ENCODE results near the gene RPS15.

RPS15 gene

DNA sequence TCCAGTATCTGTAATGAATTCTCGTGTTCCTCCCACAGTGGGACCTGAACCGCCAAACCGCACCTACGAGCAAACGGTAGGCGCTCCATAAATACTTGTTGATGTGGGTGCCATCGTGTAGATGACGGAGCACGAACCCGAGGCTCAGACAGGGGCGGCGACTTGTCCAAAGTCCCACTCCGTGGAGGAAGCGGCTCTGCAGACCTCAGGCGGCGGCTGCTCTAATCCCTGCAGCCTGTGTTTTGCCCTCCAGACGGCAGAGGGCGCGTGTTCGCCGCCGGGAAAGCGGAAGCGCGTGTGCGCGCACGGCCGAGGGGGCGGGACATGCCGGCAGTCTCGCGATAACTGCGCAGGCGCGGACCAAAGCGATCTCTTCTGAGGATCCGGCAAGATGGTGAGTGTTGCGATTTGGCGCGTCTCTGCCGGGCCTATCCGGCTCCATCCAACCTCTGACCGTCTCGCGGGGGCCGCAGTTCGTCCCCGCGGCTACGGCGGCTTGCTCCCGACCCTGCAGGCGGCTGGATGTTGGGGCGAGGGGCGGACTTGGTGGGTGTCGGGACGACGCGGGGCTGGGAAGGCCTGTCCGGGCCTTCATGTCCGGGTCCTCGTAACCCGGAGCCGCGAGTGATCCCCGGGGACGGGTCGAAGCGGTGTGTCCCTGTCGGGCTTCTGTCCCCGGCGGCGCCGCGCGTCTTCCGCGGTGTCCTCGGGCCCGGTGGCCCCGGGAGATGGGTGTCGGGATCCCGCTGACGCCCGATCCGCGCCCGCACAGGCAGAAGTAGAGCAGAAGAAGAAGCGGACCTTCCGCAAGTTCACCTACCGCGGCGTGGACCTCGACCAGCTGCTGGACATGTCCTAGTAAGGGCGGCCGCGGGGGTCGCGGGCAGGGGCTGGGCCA is at the start of gene RPS15:
RPS15 (plus strand) TSS at position 362 of the 898 bp plus-strand sequence; CDS start at position 392, 30 bp downstream.
- DNase-seq, result peak; percentile 95 to 96

DNA sequence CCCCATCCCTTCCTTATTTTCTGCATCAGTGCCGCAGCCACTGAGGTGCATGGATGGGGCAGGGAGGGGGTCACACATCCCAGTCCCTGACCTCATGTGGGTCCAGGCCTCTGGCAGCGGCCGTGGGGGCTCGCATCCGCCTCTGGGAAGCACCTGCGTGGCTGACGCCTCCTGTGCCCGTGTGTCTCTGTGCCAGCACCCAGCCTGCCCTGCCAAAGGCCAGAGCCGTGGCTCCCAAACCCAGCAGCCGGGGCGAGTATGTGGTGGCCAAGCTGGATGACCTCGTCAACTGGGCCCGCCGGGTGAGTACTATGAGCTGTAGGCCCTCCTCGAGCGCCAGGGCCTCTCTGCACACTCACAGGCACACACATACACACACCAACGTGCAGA is 49.6 kb upstream of the RPS15 start:
- DNase-seq, result no peak

DNA sequence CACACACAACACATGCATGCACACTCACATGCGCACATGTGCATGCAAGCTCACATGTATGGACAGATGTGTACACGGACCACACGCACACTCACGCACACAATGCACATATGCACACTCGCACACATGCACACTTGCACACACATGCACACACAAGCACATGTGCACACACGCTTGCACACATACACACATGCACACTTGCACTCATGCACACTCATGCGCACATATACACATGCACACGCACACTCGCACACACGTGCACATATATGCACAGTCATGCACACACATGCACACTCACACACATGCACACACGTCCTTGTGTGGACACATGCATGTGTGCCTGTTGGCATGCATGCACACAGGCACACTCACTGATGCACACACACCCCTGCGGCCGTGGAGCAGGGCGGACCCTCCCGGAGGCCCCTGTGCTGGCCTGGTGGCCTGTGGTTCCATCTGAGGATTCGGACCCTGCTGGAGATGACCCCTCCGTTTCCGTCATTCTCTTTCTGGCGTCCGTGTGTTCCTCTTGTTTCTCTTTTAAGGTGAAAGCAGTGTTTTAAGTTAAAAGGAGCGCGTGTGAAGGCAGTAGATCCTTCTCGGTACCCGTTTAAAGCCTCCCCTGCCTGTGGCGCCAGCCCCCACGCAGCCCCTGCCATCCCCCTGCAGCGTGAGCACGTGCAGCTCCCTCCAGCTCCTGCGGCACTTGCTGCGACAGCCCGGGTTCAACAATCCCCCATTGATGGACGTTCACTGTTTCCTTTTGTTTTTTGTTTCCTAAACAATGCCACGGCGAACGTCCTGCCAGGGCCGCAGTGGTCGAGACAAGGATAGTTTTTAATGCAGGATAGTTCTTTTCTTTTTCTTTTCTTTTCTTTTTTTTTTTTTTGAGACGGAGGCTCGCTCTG is 48.9 kb upstream of the RPS15 start:
- no peak for DNase-seq

DNA sequence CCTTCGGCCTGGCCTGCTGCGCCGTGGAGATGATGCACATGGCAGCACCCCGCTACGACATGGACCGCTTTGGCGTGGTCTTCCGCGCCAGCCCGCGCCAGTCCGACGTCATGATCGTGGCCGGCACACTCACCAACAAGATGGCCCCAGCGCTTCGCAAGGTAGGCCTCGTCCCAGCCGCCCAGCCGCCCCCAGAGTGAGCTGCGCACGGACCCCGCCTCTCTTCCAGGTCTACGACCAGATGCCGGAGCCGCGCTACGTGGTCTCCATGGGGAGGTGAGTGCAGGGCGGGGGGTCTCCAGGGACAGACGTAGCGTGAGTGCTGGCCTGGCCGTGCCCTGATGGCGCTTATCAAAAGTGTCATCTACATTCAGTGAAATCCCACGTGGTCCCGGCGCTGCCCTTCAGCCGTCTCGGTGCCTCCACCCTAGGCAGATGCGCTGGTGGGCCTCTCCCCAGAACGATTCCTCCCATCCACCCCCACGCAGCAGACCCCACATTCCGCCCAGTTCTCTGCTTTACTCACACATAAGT is 47.2 kb upstream of the RPS15 start:
- no peak for DNase-seq

DNA sequence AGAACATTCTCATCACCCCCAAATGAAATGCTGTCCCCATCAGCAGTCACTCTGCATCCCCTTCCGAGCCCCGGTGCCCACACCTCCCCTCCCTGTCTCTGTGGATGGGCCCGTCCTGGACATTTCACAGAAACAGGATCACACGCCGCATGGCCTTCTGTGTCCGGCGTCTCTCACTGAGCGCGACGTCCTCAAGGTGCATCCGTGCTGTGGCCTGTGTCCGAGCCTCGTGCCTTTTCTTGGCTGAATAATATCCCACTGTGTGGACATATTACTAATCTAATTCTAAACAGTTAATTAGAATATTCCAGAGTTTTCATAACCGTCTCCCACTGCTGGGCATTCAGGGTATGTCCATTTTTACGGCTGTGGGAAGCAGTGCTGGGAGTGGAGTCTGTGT is 45.8 kb upstream of the RPS15 start:
- DNase-seq, result no peak

DNA sequence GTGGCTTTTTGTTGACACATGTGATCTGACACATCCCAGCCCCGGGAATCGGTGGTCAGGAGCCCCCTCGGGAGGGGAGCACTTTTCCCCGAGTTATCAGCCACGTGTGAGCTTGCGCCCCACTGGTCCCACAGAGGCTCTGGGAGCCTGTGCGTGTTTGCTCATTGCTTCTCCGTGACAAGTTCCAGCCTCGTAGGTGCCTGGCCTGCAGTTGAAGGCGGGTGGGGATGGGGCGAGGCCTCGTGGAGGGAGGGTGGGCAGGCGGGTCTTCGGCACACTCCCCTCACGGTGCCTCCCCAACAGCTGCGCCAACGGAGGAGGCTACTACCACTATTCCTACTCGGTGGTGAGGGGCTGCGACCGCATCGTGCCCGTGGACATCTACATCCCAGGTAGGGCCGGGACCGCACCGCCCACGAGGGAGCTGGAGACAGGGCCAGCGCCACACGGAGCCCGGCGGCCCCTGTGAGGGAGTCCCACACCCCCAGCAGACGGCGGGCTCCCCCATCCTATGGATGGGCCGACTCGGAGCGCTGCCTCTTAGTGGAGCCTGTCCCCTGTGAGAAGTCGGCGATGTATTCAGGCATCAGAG is 45.2 kb upstream of the RPS15 start:
- DNase-seq, result no peak

DNA sequence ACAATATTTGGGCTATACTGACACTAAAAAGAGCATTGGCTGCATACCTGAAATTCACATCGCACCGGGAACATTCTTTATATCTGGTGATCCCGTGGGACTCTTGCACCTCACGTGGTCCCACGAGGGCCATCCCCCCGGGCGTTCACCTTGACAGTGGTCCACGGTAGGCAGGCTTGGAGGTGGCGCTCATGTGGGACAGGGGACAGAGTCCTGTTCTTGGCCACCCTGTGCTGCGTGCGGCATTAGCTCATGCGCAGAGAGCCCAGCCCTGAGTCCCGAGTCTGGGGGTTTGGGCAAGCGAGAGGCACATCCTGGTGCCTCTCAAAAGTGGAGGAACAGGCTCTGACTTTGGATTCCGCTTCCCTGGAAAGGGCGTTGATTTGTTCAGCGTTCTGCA is 44.4 kb upstream of the RPS15 start:
- DNase-seq, result no peak

DNA sequence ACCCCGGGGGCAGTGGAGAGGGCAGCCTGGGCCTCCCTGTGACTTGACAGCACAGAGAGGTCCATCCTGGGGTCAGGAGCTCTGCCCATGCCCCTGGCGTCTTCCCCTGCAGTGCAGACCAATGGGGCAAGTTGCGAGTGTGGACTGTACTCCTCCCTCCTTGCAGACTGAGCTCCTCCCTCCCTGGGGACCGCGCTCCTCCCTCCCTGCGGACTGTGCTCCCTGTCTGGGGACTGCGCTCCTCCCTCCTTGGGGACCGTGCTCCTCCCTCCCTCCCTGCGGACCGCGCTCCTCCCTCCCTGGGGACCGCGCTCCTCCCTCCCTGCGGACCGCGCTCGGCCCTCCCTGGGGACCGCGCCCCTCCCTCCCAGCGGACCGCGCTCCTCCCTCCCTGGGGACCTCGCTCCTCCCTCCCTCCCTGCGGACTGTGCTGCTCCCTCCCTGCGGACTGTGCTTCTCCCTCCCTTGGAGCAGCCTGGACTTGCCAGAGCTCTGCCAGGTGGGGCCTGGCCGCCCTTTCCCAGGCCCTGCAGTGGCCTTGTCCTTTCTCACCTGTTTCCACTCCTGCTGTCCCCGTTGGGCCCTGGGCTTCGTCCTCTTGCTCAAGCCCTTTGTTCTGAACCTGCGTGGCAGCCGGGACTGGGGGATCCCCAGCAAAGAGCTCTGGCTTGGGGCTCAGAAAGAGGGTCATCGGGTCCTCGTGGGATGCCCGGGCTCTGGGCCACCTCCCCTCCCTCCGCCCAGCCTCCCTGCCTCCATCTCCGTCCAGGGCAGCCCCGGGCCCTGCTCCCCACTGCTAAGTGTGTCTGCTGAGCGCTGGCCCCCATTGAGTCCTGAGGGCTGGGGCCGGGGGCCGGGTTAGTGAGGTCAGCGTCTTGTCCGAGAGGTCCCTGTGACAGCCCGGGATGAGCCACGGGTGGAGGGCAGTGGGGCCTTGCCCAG is 43.7 kb upstream of the RPS15 start:
- no peak for DNase-seq

DNA sequence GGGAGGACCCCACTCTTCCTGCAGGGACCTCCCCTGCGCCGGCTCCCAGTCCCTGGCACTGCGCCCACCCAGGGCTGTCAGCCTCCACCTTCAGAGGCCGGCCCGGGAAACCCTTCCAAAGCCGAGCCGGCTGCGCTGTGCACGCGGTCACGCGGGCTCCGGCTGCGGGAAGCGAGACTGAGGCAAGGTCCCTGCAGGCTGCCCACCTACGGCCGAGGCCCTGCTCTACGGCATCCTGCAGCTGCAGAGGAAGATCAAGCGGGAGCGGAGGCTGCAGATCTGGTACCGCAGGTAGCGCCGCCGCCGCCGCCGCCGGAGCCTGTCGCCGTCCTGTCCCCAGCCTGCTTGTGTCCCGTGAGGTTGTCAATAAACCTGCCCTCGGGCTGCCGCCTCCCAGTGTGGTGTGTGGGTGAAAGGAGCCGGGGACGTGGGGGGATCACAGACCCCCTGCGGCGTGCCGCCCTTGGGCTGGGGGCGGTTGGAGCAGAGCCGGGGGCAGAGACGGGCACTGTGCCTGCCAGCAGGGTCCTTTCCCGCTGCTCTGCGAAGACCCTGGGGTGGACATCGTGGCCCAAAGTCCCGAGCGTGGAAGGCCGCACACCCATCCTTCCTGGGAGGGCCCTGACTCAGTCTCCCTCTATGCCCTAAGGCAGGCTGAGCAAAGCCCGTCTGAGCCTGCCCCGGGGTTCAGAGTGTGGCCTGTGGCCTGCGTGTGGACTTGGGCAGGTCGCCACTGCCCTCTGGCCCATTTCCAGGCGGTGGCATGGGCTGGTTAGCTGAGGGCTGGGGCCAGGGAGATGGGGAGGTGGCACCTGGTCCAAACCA is 42.8 kb upstream of the RPS15 start:
- no peak for DNase-seq

DNA sequence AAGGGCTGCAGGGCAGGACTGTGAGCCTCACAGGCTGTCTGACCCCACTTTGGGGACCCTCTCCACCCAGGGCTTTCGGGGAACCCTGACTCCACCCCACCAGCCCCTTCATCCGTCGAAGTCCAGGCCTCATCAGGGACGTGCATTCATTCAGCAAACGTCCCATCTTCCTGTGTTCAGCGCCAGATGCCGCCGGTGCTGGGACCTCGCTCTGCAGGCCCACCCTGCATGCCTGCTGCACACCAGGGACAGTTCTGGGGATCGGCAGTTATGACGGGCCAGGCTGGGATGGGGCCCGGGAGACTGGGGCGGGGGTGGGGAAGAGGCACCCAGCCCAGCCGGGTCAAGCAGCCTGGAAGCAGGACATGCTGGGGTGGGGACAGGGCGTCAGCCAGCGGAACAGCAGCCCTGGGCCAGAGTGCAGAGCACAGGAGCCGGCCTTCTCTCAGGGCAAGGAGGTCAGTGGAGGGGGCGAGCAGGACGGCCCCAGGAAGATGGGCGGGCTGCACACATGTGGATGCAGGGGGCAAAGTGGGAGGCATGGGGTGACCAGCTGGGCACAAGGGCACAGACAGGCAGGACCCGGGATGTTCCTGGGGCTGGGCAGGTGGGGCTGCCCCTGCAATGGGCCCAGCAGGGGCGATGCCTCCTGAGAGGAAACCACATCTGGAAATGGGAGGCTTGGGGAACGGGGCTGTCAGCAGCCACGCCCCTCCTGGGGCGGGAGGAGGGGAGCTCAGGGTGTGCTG is 42.0 kb upstream of the RPS15 start:
- no peak for DNase-seq

DNA sequence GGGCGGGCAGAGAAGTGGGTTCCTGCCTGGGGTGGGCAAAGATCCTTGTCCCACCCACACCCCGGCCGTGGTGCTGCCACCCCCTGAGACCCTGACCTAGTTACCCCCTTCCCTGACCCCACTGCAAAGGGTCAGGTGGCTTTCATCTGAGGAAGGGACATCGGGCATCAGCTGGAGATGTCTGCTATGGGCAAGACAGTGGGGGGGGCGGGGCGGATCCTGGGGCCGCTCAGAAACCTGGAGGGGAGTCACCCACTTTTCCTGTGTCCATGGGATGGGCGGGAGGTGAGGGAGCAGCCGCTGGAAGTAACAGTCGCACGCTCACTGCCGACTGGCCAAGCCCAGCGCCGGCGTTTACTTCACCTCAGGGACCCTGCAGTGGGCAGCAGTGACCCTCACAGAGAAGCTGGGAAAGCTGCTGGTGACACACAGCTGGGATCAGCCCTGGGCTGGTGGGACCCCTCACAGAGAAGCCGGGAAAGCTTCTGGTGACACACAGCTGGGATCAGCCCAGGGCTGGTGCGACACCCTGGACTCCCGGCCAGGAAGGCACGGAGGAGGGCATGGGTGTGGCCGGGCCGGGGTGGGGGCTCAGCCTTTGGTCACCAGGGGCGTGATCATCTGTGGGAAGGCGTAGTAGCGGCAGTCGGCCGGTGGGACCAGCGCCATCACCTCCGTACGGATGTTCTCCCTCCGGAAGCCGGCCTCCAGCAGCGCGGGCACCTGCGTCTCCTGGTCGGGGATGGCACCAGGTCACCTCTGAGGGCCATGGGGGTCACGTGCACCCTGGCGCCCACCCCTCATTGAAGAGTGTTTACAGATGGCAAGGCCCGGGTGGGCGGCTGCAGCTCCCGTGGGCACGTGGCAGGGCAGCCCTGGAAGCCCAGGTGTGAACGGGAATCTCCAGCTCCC is 41.2 kb upstream of the RPS15 start:
- DNase-seq, result no peak

DNA sequence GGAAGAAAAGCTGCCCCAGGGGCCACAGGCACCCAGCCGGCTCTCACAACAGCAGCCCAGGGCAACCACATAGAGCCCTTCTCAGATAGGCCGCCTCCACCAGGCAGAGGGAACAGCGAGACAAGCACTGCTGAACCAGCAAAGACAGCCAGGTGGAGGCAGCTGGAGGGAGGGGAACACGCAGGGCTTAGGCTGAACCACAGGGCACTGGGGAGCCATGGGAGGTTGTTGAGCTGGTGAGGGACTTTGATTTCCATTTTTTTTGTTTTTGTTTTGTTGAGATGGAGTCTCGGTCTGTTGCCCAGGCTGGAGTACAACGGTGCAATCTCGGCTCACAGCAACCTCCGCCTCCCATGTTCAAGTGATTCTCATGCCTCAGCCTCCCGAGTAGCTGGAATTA is 40.4 kb upstream of the RPS15 start:
- DNase-seq, result no peak

DNA sequence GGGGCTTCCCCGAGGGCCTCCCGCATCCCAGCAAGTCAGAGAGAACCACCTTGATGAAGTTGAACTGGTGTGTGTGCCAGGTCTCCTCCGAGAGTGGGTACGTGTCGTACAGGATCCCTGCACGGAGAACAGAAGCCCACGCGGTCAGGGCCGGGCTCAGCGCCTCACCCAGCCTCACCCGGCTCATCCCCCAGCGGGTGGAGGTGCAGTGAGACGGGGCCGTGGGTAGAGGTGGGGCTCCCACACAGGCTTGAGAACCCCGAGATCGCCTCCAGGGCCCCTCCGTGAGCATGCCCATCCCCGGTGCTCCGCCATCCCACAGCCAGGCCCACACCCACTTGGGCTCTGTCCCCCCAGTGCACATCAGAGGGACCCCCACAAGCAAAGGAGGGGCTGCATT is 39.1 kb upstream of the RPS15 start:
- DNase-seq, result no peak

DNA sequence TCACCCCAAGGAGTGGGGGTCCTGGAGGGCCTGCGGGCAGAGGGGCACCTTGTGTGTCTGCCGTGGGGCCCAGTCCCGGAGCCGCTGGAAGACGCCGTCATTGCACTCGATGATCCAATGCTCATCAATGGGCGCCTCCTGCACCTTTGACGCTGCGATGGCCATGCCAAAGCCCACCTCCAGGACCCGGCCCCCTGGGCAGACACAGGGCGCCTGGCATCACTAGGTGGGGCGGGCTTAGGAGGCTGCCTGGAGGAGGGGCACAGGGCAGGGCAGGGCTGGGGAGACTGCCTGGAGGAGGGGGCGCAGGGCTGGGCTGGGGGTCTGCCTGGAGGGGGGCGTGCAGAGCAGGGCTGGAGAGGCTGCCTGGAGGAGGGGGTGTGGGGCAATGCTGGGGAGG is 38.5 kb upstream of the RPS15 start:
- DNase-seq, result no peak

DNA sequence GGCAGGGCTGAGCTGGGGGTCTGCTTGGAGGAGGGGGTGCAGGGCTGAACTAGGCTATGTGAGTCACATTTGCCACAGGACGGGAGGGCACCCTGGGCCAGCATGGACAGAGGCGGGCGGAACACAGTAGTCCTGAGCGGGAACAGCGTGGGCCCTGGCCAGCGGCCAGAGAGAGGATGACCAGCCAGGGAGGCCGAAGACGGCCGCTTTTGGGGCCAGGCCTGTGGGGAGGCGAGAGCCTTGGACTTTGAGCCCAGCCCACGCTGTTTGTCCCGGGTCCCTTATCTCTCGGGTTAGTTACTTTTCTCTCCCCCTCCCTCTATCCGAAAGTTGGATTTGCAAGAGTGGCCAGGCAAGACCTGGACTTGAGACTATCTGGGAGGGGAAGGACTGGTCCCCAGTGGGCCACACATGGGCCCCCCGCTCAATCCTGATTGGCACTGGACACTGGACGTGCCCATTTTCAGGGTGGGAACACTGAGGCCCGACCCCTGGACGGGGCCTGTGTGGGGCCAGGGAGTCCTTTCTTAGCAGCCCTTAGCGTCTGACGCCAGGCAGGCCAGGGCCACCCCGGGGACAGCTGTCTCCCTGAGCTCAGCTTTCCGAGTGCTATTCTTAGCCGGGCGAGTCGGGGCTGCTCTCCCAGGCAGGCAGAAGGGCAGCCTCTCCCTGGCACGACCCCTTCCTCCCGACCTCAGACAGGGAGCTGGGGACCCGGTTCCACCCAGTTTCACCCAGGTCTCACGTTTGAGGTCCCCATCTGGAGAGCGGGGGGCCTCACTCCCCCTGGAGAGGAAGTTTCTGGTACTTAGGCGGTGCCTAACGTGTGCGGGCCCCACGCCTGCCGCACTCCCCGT is 37.7 kb upstream of the RPS15 start:
- DNase-seq, result no peak

DNA sequence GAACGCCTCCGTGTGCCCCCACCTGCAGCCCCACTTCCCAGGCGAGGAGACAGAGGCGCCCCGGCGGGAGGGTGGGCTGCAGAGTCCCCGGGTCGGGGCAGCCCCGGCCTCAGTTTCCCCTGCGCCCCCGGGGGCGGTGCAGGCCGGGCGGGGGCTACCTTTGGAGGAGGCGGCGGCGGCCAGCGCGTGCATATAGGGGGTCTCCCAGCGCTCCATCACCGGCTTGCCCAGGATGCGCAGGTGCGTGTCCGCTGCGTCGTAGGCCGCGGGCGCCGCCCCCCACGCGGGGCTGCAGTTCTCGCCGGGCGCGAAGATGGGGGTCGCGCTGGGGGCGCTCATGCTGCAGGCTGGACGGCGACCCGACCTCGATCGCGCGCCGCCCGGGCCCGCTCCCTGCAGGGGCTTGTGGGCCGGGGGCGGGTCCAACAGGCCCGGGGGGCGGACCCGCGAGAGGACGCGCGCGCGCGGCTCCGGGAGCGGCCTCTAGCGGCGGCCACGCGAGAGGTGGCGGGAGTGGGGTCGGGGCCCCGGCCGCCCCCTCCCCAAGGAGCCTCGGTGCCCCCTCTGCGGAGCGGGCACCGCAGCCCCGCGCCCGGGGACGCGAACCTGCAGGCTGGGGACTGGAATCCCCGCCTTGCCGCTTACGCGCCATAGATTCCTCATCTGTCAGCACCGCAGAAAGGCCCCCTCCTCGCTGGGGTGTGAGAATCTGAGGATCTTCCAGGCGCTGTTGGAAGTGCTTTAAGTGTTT is 36.9 kb upstream of the RPS15 start, which contains the start of gene GAMT:
GAMT (minus strand) TSS at position 405 of the 751 bp plus-strand sequence; CDS start at position 339, 66 bp downstream.
- DNase-seq, result peak; percentile 64 to 65

DNA sequence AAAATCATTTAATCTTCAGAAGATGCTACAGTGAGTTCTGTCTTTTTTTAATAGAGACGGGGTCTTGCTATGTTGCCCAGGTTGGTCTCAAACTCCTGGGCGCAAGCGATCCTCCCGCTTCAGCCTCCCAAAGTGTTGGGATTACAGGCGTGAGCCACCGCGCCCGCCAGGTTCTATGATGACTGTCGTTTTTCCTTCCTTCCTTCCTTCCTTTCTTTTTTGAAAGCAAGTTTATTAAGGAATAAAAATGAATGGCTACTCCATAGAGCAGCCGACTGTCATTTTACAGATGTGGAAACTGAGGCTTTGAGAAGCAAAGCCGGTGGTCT is 36.3 kb upstream of the RPS15 start:
- no peak for DNase-seq

Measured in CD4-positive, alpha-beta T cell treated with Interleukin-1 beta for 1 hour (primary cell).